B cell (primary cell): ENCODE results near the gene ARMC9.

Experiments used
- CTCF ChIP-seq: fragments of 200-600 bp; IDR thresholded peaks from one replicate; pipeline ENCODE4 v1.8.0; 2022; ENCODE audit warnings: antibody characterized with exemption, mild to moderate bottlenecking
- EZH2 ChIP-seq: IDR thresholded peaks from 2 replicates; pipeline ENCODE4 v1.6.1; 2012; ENCODE audit warnings: borderline replicate concordance, low read depth, mild to moderate bottlenecking, moderate library complexity, low read length; ENCODE audit not compliant: insufficient read depth, poor library complexity, severe bottlenecking

GRCh38 chr2:231263118-231263831, 64.8 kb downstream of the ARMC9 start:
- TF ChIP-seq CTCF = no peak
- TF ChIP-seq EZH2 = no peak
